Activated T-helper 1 cell treated with anti-CD3 and anti-CD28 coated beads, Interleukin-2, amount 50 U/mL, for 16 hours (primary cell): ENCODE measurements around the gene XPR1.
"Not testable (repeated sequence)": the region's sequence is repeated elsewhere in the genome, so short reads cannot be mapped to it uniquely, and the experiment has no call there.

Experiments used
- DNase-seq, 2 donors: peaks; one replicate each; pipeline ENCODE4 v3.0.0-alpha.2; 2020; ENCODE audit warnings: low read depth in 1 of 2, low spot score in 1 of 2

The XPR1 gene

GRCh38 chr1:180778782-180779398 is 147.1 kb downstream of the XPR1 start:
- DNase-seq = no peak

- DNase-seq = no peak
Observed at GRCh38 chr1:180779584-180779983, 147.8 kb downstream of the XPR1 start.

- DNase-seq = no peak
Observed at GRCh38 chr1:180781718-180782117, 149.9 kb downstream of the XPR1 start.

GRCh38 chr1:180785291-180785690 is 153.5 kb downstream of the XPR1 start:
- DNase-seq = no peak

GRCh38 chr1:180785887-180786286 is 154.1 kb downstream of the XPR1 start:
- DNase-seq = no peak

GRCh38 chr1:180786624-180787023 is 154.8 kb downstream of the XPR1 start:
- DNase-seq = no peak

GRCh38 chr1:180787628-180788307 is 155.9 kb downstream of the XPR1 start:
- no peak for DNase-seq

- no peak for DNase-seq
Observed at GRCh38 chr1:180789460-180789859, 157.6 kb downstream of the XPR1 start.

GRCh38 chr1:180791152-180791551 is 159.3 kb downstream of the XPR1 start:
- not testable (repeated sequence) for DNase-seq

GRCh38 chr1:180791806-180792205 is 160.0 kb downstream of the XPR1 start:
- DNase-seq = no peak

- DNase-seq = no peak
Observed at GRCh38 chr1:180793451-180793850, 161.6 kb downstream of the XPR1 start.

GRCh38 chr1:180796897-180797640 is 165.2 kb downstream of the XPR1 start:
- DNase-seq = no peak

GRCh38 chr1:180800945-180801344 is 169.1 kb downstream of the XPR1 start:
- DNase-seq = no peak

- DNase-seq = no peak
Observed at GRCh38 chr1:180802813-180803212, 171.0 kb downstream of the XPR1 start.

- DNase-seq = no peak
Observed at GRCh38 chr1:180805316-180805715, 173.5 kb downstream of the XPR1 start.

GRCh38 chr1:180811298-180811697 is 179.5 kb downstream of the XPR1 start:
- no peak for DNase-seq

GRCh38 chr1:180811886-180812285 is 180.1 kb downstream of the XPR1 start:
- no peak for DNase-seq

- no peak for DNase-seq
Observed at GRCh38 chr1:180814258-180814657, 182.4 kb downstream of the XPR1 start.

- no peak for DNase-seq
Observed at GRCh38 chr1:180815188-180815587, 183.4 kb downstream of the XPR1 start.

- no peak for DNase-seq
Observed at GRCh38 chr1:180816132-180816531, 184.3 kb downstream of the XPR1 start.

GRCh38 chr1:180821970-180822369 is 190.1 kb downstream of the XPR1 start:
- DNase-seq = no peak

GRCh38 chr1:180831507-180831906 is 199.7 kb downstream of the XPR1 start:
- DNase-seq = not testable (repeated sequence)
